ENCODE data around the gene YES1. TPM values are rescaled to one million over a fixed set of nuclear protein-coding genes. Genes with fewer than 3 reads are reported as not detected.

The YES1 gene
- total and polyA plus RNA-seq, 4 donors = 17.9 to 61.7 (median 31.6) TPM

- Histone ChIP-seq H3K4me3 (no peak overlapping the region), H3K9me3 (ENCODE audit: control insufficient read depth in 4 of 4, insufficient read depth in 3 of 4, low read length in 3 of 4) (no peaks in the 10 kb centered on the region), H3K36me3 (ENCODE audit: control insufficient read depth in 4 of 4, insufficient read depth in 4 of 4, low read length in 4 of 4) (no peaks in the 10 kb centered on the region), H3K27me3 (ENCODE audit: control insufficient read depth in 3 of 3, insufficient read depth in 3 of 3, low read length in 2 of 3) (no peaks in the 10 kb centered on the region), H3K9ac (ENCODE audit: insufficient read depth in 1 of 2, low read length in 2 of 2) (no peak overlapping the region), H3K4me1 (ENCODE audit: control insufficient read depth in 5 of 5, insufficient read depth in 5 of 5, low read length in 5 of 5) (peaks cover 0 to 9% (median 0%) of the 10 kb centered on the region in 5 donors), H3K27ac (ENCODE audit: low read depth in 1 of 2, low read length in 1 of 2) (no peak overlapping the region)
- no peak for DNase-seq
- TF ChIP-seq, protein P1, sequence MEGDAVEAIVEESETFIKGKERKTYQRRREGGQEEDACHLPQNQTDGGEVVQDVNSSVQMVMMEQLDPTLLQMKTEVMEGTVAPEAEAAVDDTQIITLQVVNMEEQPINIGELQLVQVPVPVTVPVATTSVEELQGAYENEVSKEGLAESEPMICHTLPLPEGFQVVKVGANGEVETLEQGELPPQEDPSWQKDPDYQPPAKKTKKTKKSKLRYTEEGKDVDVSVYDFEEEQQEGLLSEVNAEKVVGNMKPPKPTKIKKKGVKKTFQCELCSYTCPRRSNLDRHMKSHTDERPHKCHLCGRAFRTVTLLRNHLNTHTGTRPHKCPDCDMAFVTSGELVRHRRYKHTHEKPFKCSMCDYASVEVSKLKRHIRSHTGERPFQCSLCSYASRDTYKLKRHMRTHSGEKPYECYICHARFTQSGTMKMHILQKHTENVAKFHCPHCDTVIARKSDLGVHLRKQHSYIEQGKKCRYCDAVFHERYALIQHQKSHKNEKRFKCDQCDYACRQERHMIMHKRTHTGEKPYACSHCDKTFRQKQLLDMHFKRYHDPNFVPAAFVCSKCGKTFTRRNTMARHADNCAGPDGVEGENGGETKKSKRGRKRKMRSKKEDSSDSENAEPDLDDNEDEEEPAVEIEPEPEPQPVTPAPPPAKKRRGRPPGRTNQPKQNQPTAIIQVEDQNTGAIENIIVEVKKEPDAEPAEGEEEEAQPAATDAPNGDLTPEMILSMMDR (IDR thresholded peaks at IDR 0.05; ENCODE audit: control extremely low read depth, extremely low read depth) = no peak
- ATAC-seq (ENCODE audit: insufficient read depth, low FRiP score) = no peak
- WGBS, 2 donors = 67 to 72% methylated on average over 1 of the region's 1 CpG
Measured at GRCh38 chr18:785242-785641, 26.8 kb downstream of the YES1 start.

DNA sequence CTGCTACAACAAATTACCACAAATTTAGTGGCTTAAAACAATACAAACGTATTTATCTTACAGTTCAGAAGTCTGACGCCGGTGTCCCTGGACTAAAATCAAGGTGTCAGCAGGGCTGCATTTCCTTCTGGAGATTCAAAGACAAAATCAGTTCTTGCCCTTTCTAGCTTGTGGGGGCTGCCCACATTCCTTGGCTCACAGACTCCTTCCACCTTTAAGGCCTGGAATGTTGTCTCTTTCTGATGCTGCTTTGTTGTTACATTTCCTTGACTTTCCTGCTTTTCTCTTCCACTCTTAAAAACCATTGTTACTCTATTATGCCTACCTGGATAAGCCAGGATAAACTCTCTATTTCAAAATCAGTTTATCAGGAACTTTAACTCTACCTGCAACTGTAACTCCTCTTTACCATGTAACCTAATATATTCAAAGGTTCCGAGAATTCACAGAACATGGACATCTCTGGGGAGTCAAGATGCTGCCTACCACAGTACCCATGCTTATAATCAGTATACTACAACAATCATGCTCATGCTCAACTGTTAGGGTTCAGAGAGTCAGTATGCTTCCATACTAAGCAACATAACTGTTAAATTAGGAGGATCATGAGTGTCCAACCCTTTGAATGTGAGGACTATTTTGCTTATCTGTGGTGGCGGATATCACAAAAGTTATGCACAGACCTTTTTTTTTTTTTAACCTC lies 27.4 kb downstream of the YES1 start:
- Histone ChIP-seq H3K9ac (ENCODE audit: insufficient read depth in 1 of 2, low read length in 2 of 2) (no peak overlapping the region), H3K27ac (ENCODE audit: low read depth in 1 of 2, low read length in 1 of 2) (no peak overlapping the region), H3K4me3 (no peak overlapping the region), H3K27me3 (ENCODE audit: control insufficient read depth in 3 of 3, insufficient read depth in 3 of 3, low read length in 2 of 3) (no peaks in the 10 kb centered on the region), H3K9me3 (ENCODE audit: control insufficient read depth in 4 of 4, insufficient read depth in 3 of 4, low read length in 3 of 4) (no peaks in the 10 kb centered on the region), H3K36me3 (ENCODE audit: control insufficient read depth in 4 of 4, insufficient read depth in 4 of 4, low read length in 4 of 4) (no peaks in the 10 kb centered on the region), H3K4me1 (ENCODE audit: control insufficient read depth in 5 of 5, insufficient read depth in 5 of 5, low read length in 5 of 5) (peaks cover 0 to 11% (median 0%) of the 10 kb centered on the region in 5 donors)
- ATAC-seq (ENCODE audit: insufficient read depth, low FRiP score) (no peak), DNase-seq (no peak)
- 73 to 79% methylated on average over 5 of the region's 5 CpGs for WGBS, 2 donors
- TF ChIP-seq, protein P1 (IDR thresholded peaks at IDR 0.05; ENCODE audit: control extremely low read depth, extremely low read depth) = no peak

- DNase-seq (peak; percentile 16 to 75 (median 69)), ATAC-seq (ENCODE audit: insufficient read depth, low FRiP score) (no peak)
- WGBS, 2 donors = 72 to 81% methylated on average over 4 of the region's 4 CpGs
- no peaks in the 10 kb centered on the region for H3K9me3 ChIP-seq (ENCODE audit: control insufficient read depth in 4 of 4, insufficient read depth in 3 of 4, low read length in 3 of 4)
- peaks cover 0 to 1% (median 0%) of the 10 kb centered on the region in 4 donors for H3K36me3 ChIP-seq (ENCODE audit: control insufficient read depth in 4 of 4, insufficient read depth in 4 of 4, low read length in 4 of 4)
- TF ChIP-seq, protein P1 (IDR thresholded peaks at IDR 0.05; ENCODE audit: control extremely low read depth, extremely low read depth) = no peak
- H3K4me3 ChIP-seq = no peak overlapping the region
- no peaks in the 10 kb centered on the region for H3K27me3 ChIP-seq (ENCODE audit: control insufficient read depth in 3 of 3, insufficient read depth in 3 of 3, low read length in 2 of 3)
- no peak overlapping the region for H3K27ac ChIP-seq (ENCODE audit: low read depth in 1 of 2, low read length in 1 of 2)
- H3K9ac ChIP-seq (ENCODE audit: insufficient read depth in 1 of 2, low read length in 2 of 2) = peak overlapping the region in 1 of 2 donors; percentile 26
- peaks cover 7 to 14% (median 11%) of the 10 kb centered on the region in 5 donors for H3K4me1 ChIP-seq (ENCODE audit: control insufficient read depth in 5 of 5, insufficient read depth in 5 of 5, low read length in 5 of 5)
Measured at GRCh38 chr18:778194-778927, 33.7 kb downstream of the YES1 start.

Data from lung (tissue), 12 donors.